Urinary bladder (tissue), 4 donors: ENCODE measurements around the gene CTSD. TPM values are rescaled to one million over a fixed set of nuclear protein-coding genes. Genes with fewer than 3 reads are reported as not detected.

Source experiments
- DNase-seq: peaks from one replicate; pipeline ENCODE4 v3.0.0-alpha.2; 2015; ENCODE audit errors: extremely low spot score
- H3K27ac ChIP-seq: one replicate; pipeline ENCODE4 v1.5.1; 2013; ENCODE audit warnings: low read depth, mild to moderate bottlenecking, moderate library complexity
- H3K36me3 ChIP-seq: one replicate; pipeline ENCODE4 v1.6.1; 2013; ENCODE audit warnings: mild to moderate bottlenecking, moderate library complexity; ENCODE audit not compliant: insufficient read depth
- H3K4me1 ChIP-seq: one replicate; pipeline ENCODE4 v1.6.1; 2013; ENCODE audit warnings: mild to moderate bottlenecking, moderate library complexity; ENCODE audit not compliant: insufficient read depth
- H3K4me3 ChIP-seq: one replicate; pipeline ENCODE4 v1.5.1; 2013; ENCODE audit warnings: low read depth, low read length
- WGBS: extraction: QIAGEN DNeasy Blood & Tissue Kit; methylation state at CpG from one replicate; pipeline ENCODE4 v1.1.7; 2013; 5-methylcytosine and 5-hydroxymethylcytosine counted together
- polyA plus RNA-seq: library from polyadenylated mRNA; stranded (reverse); fragments of 200-250 nt; gene quantifications from one replicate; pipeline ENCODE4 v1.2.3, GENCODE V29; 2013
- total RNA-seq: library from RNA; depleted of rRNA; stranded (reverse); fragments of >200 nt; gene quantifications from one replicate; pipeline ENCODE4 v1.2.3, GENCODE V29; 2014
- donor health status: healthy with polysubstance abuse.
- donor health status: healthy.

Gene CTSD
- total and polyA plus RNA-seq, 2 donors, result 76.4 to 495 TPM

GRCh38 chr11:1778141-1778911 lies 14.6 kb upstream of the CTSD start:
- peak overlapping the region; percentile 0 for H3K27ac ChIP-seq
- H3K4me3 ChIP-seq, result no peak overlapping the region
- WGBS, result 72% methylated on average over 14 of the region's 14 CpGs
- no peaks in the 10 kb centered on the region for H3K4me1 ChIP-seq
- no peaks in the 10 kb centered on the region for H3K36me3 ChIP-seq
- DNase-seq, result no peak

GRCh38 chr11:1777737-1778136 lies 14.0 kb upstream of the CTSD start:
- Histone ChIP-seq H3K4me3 (no peak overlapping the region), H3K36me3 (no peaks in the 10 kb centered on the region), H3K27ac (no peak overlapping the region), H3K4me1 (no peaks in the 10 kb centered on the region)
- 76% methylated on average over 2 of the region's 2 CpGs for WGBS
- DNase-seq, result no peak

- no peak for DNase-seq
- H3K36me3 ChIP-seq, result no peaks in the 10 kb centered on the region
- no peaks in the 10 kb centered on the region for H3K4me1 ChIP-seq
- no peak overlapping the region for H3K27ac ChIP-seq
- no peak overlapping the region for H3K4me3 ChIP-seq
- 93% methylated on average over 5 of the region's 5 CpGs for WGBS
Measured at GRCh38 chr11:1776944-1777715, 13.4 kb upstream of the CTSD start.

GRCh38 chr11:1776331-1776851 lies 12.7 kb upstream of the CTSD start:
- no peaks in the 10 kb centered on the region for H3K4me1 ChIP-seq
- no peak for DNase-seq
- H3K4me3 ChIP-seq, result no peak overlapping the region
- H3K27ac ChIP-seq, result no peak overlapping the region
- H3K36me3 ChIP-seq, result no peaks in the 10 kb centered on the region
- WGBS, result 91% methylated on average over 11 of the region's 11 CpGs

GRCh38 chr11:1774886-1775285 lies 11.2 kb upstream of the CTSD start:
- Histone ChIP-seq H3K36me3 (no peaks in the 10 kb centered on the region), H3K27ac (no peak overlapping the region), H3K4me1 (no peaks in the 10 kb centered on the region), H3K4me3 (no peak overlapping the region)
- 86% methylated on average over 12 of the region's 12 CpGs for WGBS
- no peak for DNase-seq

GRCh38 chr11:1773994-1774550 lies 10.3 kb upstream of the CTSD start:
- Histone ChIP-seq H3K27ac (no peak overlapping the region), H3K36me3 (no peaks in the 10 kb centered on the region), H3K4me1 (no peaks in the 10 kb centered on the region), H3K4me3 (no peak overlapping the region)
- DNase-seq, result no peak
- WGBS, result 93% methylated on average over 11 of the region's 11 CpGs

- DNase-seq, result no peak
- WGBS, result 88% methylated on average over 10 of the region's 10 CpGs
- Histone ChIP-seq H3K4me3 (no peak overlapping the region), H3K4me1 (no peaks in the 10 kb centered on the region), H3K27ac (no peak overlapping the region), H3K36me3 (no peaks in the 10 kb centered on the region)
Measured at GRCh38 chr11:1773131-1773993, 9.6 kb upstream of the CTSD start.

DNA sequence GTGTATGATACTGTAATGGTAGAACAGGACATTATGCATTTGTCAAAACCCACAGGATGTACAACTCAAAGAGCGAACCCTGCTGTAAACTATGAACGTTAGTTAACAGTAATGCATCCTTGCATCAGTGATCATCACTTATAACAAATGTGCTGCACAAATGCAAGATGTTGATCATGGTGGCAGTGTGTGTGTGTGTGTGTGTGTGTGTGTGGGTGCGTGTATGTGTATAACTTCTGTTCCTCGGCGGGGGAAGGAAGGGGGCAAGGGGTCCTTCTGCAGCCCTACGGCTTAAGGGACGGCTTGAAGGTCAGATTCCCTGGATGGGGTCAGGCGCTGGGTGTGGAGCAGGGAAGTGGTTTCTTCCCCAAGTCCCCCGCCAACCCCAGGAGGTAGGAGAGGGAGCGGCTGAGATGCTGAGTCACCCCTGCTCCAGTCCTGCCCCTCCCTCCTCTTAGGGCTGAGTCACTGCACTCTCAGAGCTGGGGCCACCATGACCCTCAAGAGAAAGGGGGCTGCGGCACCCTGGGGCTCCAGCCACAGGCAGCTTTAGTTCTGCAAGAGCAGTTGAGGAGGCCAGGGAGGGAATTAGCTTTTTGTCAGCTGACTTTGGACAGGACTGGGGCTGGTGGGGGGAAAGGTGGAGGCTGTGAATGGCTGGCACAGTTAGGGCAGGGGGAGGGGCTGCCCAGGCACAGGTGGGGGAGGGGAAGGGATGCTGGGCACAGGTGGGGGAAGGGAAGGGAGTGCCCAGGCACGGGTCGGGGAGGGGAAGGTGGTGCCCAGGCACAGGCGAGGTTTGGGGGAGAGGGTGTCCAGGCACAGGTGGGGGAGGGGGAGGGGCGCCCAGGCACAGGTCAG lies 8.8 kb upstream of the CTSD start:
- Histone ChIP-seq H3K4me3 (no peak overlapping the region), H3K36me3 (no peaks in the 10 kb centered on the region)

DNA sequence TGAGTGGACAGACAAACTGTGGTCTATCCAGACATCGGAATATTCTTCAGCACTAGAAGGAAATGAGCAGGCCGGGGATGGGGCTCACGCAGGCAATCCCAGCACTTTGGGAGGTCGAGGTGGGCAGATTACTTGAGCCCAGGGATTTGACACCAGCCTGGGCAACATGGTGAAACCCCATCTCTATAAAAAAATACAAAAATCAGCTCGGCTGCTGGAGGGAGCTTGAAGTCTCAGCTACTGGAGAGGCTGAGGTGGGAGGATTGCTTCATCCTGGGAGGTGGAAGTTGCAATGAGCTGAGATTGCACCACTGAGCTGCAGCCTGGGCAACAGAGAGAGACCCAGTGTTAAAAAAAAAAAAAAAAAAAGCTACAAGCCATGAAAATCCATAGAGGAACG lies 8.0 kb upstream of the CTSD start:
- no peaks in the 10 kb centered on the region for H3K4me1 ChIP-seq
- H3K27ac ChIP-seq, result no peak overlapping the region
- WGBS, result 79% methylated on average over 6 of the region's 6 CpGs
- no peak for DNase-seq
- no peaks in the 10 kb centered on the region for H3K36me3 ChIP-seq
- H3K4me3 ChIP-seq, result no peak overlapping the region

More for the DNA sequence above, 8.8 kb upstream of the CTSD start:
- H3K27ac ChIP-seq, result peak overlapping the region; percentile 78
- DNase-seq, result no peak
- H3K4me1 ChIP-seq, result no peaks in the 10 kb centered on the region
- WGBS, result 25% methylated on average over 14 of the region's 15 CpGs

- no peak for DNase-seq
- Histone ChIP-seq H3K4me3 (no peak overlapping the region), H3K4me1 (no peaks in the 10 kb centered on the region), H3K27ac (no peak overlapping the region), H3K36me3 (no peaks in the 10 kb centered on the region)
- 87% methylated on average over 18 of the region's 18 CpGs for WGBS
Measured at GRCh38 chr11:1771273-1771672, 7.5 kb upstream of the CTSD start.

DNA sequence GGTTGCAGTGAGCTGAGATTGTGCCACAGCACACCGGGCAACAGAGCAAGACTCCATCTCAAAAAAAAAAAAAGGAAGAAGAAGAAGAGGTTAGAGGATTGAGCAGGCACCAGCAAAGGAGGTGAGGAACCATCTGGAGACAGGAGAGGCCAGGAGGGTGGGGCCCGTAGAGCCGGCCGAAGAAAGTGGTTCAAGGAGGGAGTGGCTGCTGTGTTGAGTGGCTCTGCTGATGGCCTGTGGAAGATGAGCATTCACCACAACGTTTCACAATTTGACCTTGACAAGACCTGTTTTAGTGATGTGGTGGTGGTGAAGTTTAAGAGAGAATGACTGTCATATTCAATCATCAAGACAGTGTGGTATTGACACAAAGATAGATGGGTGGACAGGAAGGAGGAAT lies 6.8 kb upstream of the CTSD start:
- 72% methylated on average over 5 of the region's 5 CpGs for WGBS
- H3K4me3 ChIP-seq, result no peak overlapping the region
- H3K27ac ChIP-seq, result no peak overlapping the region
- H3K4me1 ChIP-seq, result no peaks in the 10 kb centered on the region
- no peak for DNase-seq
- no peaks in the 10 kb centered on the region for H3K36me3 ChIP-seq

DNA sequence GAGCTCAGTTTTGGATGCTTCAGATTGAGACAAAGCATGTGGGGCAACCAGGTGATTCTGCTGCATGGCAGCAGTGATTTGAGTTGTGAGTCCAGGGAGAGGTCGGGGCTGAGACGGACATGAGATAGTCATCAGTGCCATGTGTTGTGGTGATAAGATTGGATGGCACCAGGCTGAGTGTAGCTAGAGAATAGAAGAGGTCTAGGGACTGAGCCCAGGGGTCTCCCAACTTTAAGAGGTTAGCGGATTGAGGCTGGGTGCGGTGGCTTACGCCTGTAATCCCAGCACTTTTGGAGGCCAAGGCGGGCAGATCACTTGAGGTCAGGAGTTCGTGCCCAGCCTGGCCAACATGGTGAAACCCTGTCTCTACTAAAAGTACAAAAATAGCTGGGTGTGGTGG lies 6.3 kb upstream of the CTSD start:
- H3K36me3 ChIP-seq, result no peaks in the 10 kb centered on the region
- no peaks in the 10 kb centered on the region for H3K4me1 ChIP-seq
- no peak overlapping the region for H3K4me3 ChIP-seq
- no peak for DNase-seq
- no peak overlapping the region for H3K27ac ChIP-seq
- 85% methylated on average over 7 of the region's 7 CpGs for WGBS
